Effector CD8-positive, alpha-beta T cell (primary cell): ENCODE results near the gene EML5.

ENCODE experiments used
- DNase-seq: peaks from one replicate; lab custom pipeline; 2025; lab: John Stamatoyannopoulos, UW

EML5 gene

GRCh38 chr14:88707088-88707487, 85.7 kb downstream of the EML5 start:
- no peak for DNase-seq

- DNase-seq: no peak
These were observed 86.3 kb downstream of the EML5 start for GRCh38 chr14:88706425-88706824.

- DNase-seq: no peak
These were observed 94.1 kb downstream of the EML5 start for GRCh38 chr14:88698651-88699050.

- DNase-seq: no peak
These were observed 96.9 kb downstream of the EML5 start for GRCh38 chr14:88695870-88696269.

- no peak for DNase-seq
These were observed 104.4 kb downstream of the EML5 start for GRCh38 chr14:88688386-88688785.

- no peak for DNase-seq
These were observed 109.6 kb downstream of the EML5 start for GRCh38 chr14:88683119-88683518.

- DNase-seq: no peak
These were observed 110.1 kb downstream of the EML5 start for GRCh38 chr14:88682495-88683114.

GRCh38 chr14:88681755-88682494, 110.8 kb downstream of the EML5 start:
- DNase-seq: no peak

- no peak for DNase-seq
These were observed 123.4 kb downstream of the EML5 start for GRCh38 chr14:88669346-88669745.

- no peak for DNase-seq
These were observed 124.2 kb downstream of the EML5 start for GRCh38 chr14:88668448-88669116.

GRCh38 chr14:88667555-88668273, 125.0 kb downstream of the EML5 start:
- no peak for DNase-seq

GRCh38 chr14:88660056-88660455, 132.7 kb downstream of the EML5 start:
- DNase-seq: no peak

- no peak for DNase-seq
These were observed 153.5 kb downstream of the EML5 start for GRCh38 chr14:88639221-88639620.

GRCh38 chr14:88632512-88632911, 160.2 kb downstream of the EML5 start:
- DNase-seq: no peak

GRCh38 chr14:88631091-88631490, 161.7 kb downstream of the EML5 start:
- no peak for DNase-seq

- DNase-seq: no peak
These were observed 162.2 kb downstream of the EML5 start for GRCh38 chr14:88630565-88630964.

GRCh38 chr14:88628462-88628861, 164.3 kb downstream of the EML5 start:
- DNase-seq: no peak

- no peak for DNase-seq
These were observed 164.7 kb downstream of the EML5 start for GRCh38 chr14:88628033-88628432.

- DNase-seq: no peak
These were observed 167.1 kb downstream of the EML5 start for GRCh38 chr14:88625671-88626070.

- no peak for DNase-seq
These were observed 171.7 kb downstream of the EML5 start for GRCh38 chr14:88621100-88621499.

GRCh38 chr14:88618476-88618875, 174.3 kb downstream of the EML5 start:
- DNase-seq: no peak

- DNase-seq: no peak
These were observed 175.3 kb downstream of the EML5 start for GRCh38 chr14:88617479-88617878.

- DNase-seq: no peak
These were observed 176.1 kb downstream of the EML5 start for GRCh38 chr14:88616697-88617096.
